H9 (cell line): ENCODE measurements around the gene PCARE. TPM values are rescaled to one million over a fixed set of nuclear protein-coding genes. Genes with fewer than 3 reads are reported as not detected.

ENCODE experiments used
- DNase-seq: peaks from one replicate; pipeline ENCODE4 v3.0.0-alpha.2; 2017
- H2AFZ ChIP-seq: one replicate; pipeline ENCODE4 v1.6.1; 2013; ENCODE audit warnings: mild to moderate bottlenecking, low read length, control low read depth, moderate library complexity
- H2AK5ac ChIP-seq: 2 replicates; pipeline ENCODE4 v1.6.1; 2013; ENCODE audit warnings: low read length, control low read depth, mixed read lengths; ENCODE audit not compliant: insufficient read length
- H2BK120ac ChIP-seq: one replicate; pipeline ENCODE4 v1.6.1; 2013; ENCODE audit warnings: low read depth, mild to moderate bottlenecking, low read length, control low read depth, inconsistent platforms; ENCODE audit not compliant: poor library complexity, severe bottlenecking
- H2BK12ac ChIP-seq: 2 replicates; pipeline ENCODE4 v1.6.1; 2013; ENCODE audit warnings: low read length, control low read depth, mixed read lengths, low read depth; ENCODE audit not compliant: insufficient read length
- H2BK15ac ChIP-seq: 2 replicates; pipeline ENCODE4 v1.6.1; 2013; ENCODE audit warnings: low read depth, low read length, control low read depth
- H2BK20ac ChIP-seq: one replicate; pipeline ENCODE4 v1.6.1; 2013; ENCODE audit warnings: low read depth, mild to moderate bottlenecking, low read length, control low read depth, inconsistent platforms; ENCODE audit not compliant: poor library complexity, severe bottlenecking
- H2BK5ac ChIP-seq: 2 replicates; pipeline ENCODE4 v1.6.1; 2013; ENCODE audit warnings: low read length, control low read depth, mixed read lengths; ENCODE audit not compliant: insufficient read length
- H3K14ac ChIP-seq: 2 replicates; pipeline ENCODE4 v1.6.1; 2013; ENCODE audit warnings: low read length, control low read depth; ENCODE audit not compliant: insufficient read depth
- H3K18ac ChIP-seq: 2 replicates; pipeline ENCODE4 v1.6.1; 2013; ENCODE audit warnings: low read depth, mild to moderate bottlenecking, mixed read lengths, low read length, control low read depth; ENCODE audit not compliant: insufficient read length
- H3K23ac ChIP-seq: 2 replicates; pipeline ENCODE4 v1.6.1; 2013; ENCODE audit warnings: low read length, control low read depth, mixed read lengths, low read depth; ENCODE audit not compliant: insufficient read length
- H3K23me2 ChIP-seq: 2 replicates; pipeline ENCODE4 v1.6.1; 2013; ENCODE audit warnings: low read depth, mild to moderate bottlenecking, mixed read lengths, low read length, control low read depth; ENCODE audit not compliant: insufficient read length, poor library complexity, severe bottlenecking
- H3K27ac ChIP-seq: 2 replicates; pipeline ENCODE4 v1.5.1; 2013; ENCODE audit warnings: low read length, control low read depth, mixed read lengths, low read depth; ENCODE audit not compliant: insufficient read length
- H3K27me3 ChIP-seq: 2 replicates; pipeline ENCODE4 v1.6.1; 2013; ENCODE audit warnings: low read length, control low read depth, inconsistent platforms; ENCODE audit not compliant: insufficient read depth
- H3K4ac ChIP-seq: 2 replicates; pipeline ENCODE4 v1.6.1; 2013; ENCODE audit warnings: low read depth, mild to moderate bottlenecking, control low read depth, inconsistent platforms, low read length, moderate library complexity
- H3K4me1 ChIP-seq: 2 replicates; pipeline ENCODE4 v1.6.1; 2013; ENCODE audit warnings: low read length, control low read depth, inconsistent platforms; ENCODE audit not compliant: insufficient read depth
- H3K4me2 ChIP-seq: 2 replicates; pipeline ENCODE4 v1.6.1; 2013; ENCODE audit warnings: low read length, control low read depth, mixed read lengths; ENCODE audit not compliant: insufficient read length, insufficient read depth
- H3K56ac ChIP-seq: 2 replicates; pipeline ENCODE4 v1.6.1; 2013; ENCODE audit warnings: low read depth, mild to moderate bottlenecking, mixed read lengths, low read length, control low read depth; ENCODE audit not compliant: insufficient read length
- H3K79me1 ChIP-seq: 2 replicates; pipeline ENCODE4 v1.6.1; 2013; ENCODE audit warnings: low read depth, mild to moderate bottlenecking, moderate library complexity, low read length, control low read depth, inconsistent platforms; ENCODE audit not compliant: insufficient read depth, poor library complexity, severe bottlenecking
- H3K79me2 ChIP-seq: 2 replicates; pipeline ENCODE4 v1.6.1; 2013; ENCODE audit warnings: low read length, control low read depth, inconsistent platforms; ENCODE audit not compliant: insufficient read depth
- H3K9ac ChIP-seq: 2 replicates; pipeline ENCODE4 v1.6.1; 2013; ENCODE audit warnings: low read length, control low read depth, mixed read lengths; ENCODE audit not compliant: insufficient read length; ENCODE audit errors: extremely low read depth
- H3K9me3 ChIP-seq: one replicate; pipeline ENCODE4 v1.6.1; 2013; ENCODE audit warnings: low read depth, low read length, inconsistent platforms; ENCODE audit not compliant: control insufficient read depth
- H3T11ph ChIP-seq: one replicate; pipeline ENCODE4 v1.6.1; 2013; ENCODE audit warnings: mild to moderate bottlenecking, low read length, control low read depth, inconsistent platforms
- H4K20me1 ChIP-seq: one replicate; pipeline ENCODE4 v1.6.1; 2013; ENCODE audit not compliant: control insufficient read depth, insufficient read length, insufficient read depth
- H4K5ac ChIP-seq: 2 replicates; pipeline ENCODE4 v1.6.1; 2013; ENCODE audit warnings: low read depth, mild to moderate bottlenecking, mixed read lengths, low read length, control low read depth; ENCODE audit not compliant: insufficient read length
- H4K8ac ChIP-seq: replicated peaks from 2 replicates; pipeline ENCODE4 v1.6.1; 2013; ENCODE audit warnings: low read length, control low read depth, mixed read lengths, low read depth; ENCODE audit not compliant: insufficient read length
- H4K91ac ChIP-seq: 2 replicates; pipeline ENCODE4 v1.6.1; 2013; ENCODE audit warnings: low read depth, mild to moderate bottlenecking, moderate library complexity, mixed read lengths, low read length, control low read depth; ENCODE audit not compliant: insufficient read length
- H3K27ac Mint-ChIP-seq, 3 experiments: 2 replicates in 2 of 3; 3 replicates in 1 of 3; pipeline ENCODE4 v1.8.0; 2020 to 2021; ENCODE audit warnings: mixed read lengths in 3 of 3, mild to moderate bottlenecking in 1 of 3, moderate library complexity in 1 of 3
- H3K27me3 Mint-ChIP-seq: 2 replicates; pipeline ENCODE4 v1.8.0; 2021; ENCODE audit warnings: low read depth, mild to moderate bottlenecking, moderate library complexity, mixed read lengths
- H3K36me3 Mint-ChIP-seq, 3 experiments: 2 replicates in 2 of 3; 3 replicates in 1 of 3; pipeline ENCODE4 v1.8.0; 2020 to 2021; ENCODE audit warnings: low read depth in 3 of 3, mixed read lengths in 3 of 3; ENCODE audit not compliant: insufficient read depth in 1 of 3
- H3K4me1 Mint-ChIP-seq, 2 experiments: 2 replicates each; pipeline ENCODE4 v1.8.0; 2020; ENCODE audit warnings: mixed read lengths in 2 of 2
- H3K4me3 Mint-ChIP-seq, 2 experiments: 2 replicates in 1 of 2; 3 replicates in 1 of 2; pipeline ENCODE4 v1.8.0; 2020 to 2021; ENCODE audit warnings: mild to moderate bottlenecking in 2 of 2, mixed read lengths in 2 of 2, moderate library complexity in 1 of 2
- H3K9me3 Mint-ChIP-seq, 2 experiments: 2 replicates in 1 of 2; 3 replicates in 1 of 2; pipeline ENCODE4 v1.8.0; 2020; ENCODE audit warnings: mild to moderate bottlenecking in 2 of 2, mixed read lengths in 2 of 2, moderate library complexity in 1 of 2
- WGBS: extraction: QIAGEN DNeasy Blood & Tissue Kit; methylation state at CpG from one replicate; pipeline ENCODE4 v1.1.7; 2013; ENCODE audit warnings: missing lambda C conversion rate, low lambda C conversion rate, mixed read lengths; ENCODE audit not compliant: insufficient read length; ENCODE audit errors: extremely low coverage; 5-methylcytosine and 5-hydroxymethylcytosine counted together
- total RNA-seq: library from RNA; stranded (reverse); gene quantifications from 2 replicates; pipeline ENCODE4 v1.2.1, GENCODE V29; 2021
- TF ChIP-seq, protein P1 (sequence below): fragments of 200-600 bp; sonication (generic); conservative IDR thresholded peaks from 3 replicates; pipeline ENCODE4 v1.8.0; 2021; ENCODE audit warnings: antibody characterized with exemption, mild to moderate bottlenecking

The PCARE gene
- total RNA-seq, 1 experiment from 2014 or later, result not detected

DNA sequence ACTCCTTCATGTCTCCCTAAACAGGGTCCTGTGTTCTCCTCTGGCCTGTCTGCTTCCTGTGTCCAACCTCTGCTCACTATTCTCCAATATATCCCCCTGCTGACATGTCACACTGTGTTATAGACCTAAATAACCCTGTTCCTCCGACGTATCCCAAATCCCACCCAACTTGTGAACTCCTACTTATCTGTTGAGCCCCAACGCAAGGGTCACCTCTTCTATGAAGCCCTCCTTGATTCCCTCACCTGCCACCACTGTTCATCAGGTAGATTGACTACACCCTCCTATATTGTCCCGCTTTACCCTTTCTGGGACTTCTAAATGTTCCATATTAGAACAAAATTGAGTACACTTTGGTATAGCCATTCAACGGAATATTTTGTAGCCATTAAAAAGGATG lies 42.1 kb downstream of the PCARE start:
- Histone ChIP-seq H3K56ac (no peak overlapping the region), H3K4me1 (no peaks in the 10 kb centered on the region; the same call in 1 of the 2 replicates), H3K4me2 (no peak overlapping the region), H3K4ac (no peak overlapping the region), H3K14ac (no peak overlapping the region), H2AFZ (no peak overlapping the region), H3K79me2 (no peaks in the 10 kb centered on the region), H4K8ac (no peak overlapping the region), H3K27ac (no peak overlapping the region), H2BK12ac (no peak overlapping the region), H4K5ac (no peak overlapping the region), H3K79me1 (no peaks in the 10 kb centered on the region), H3K18ac (no peak overlapping the region), H2BK20ac (no peak overlapping the region), H3K9ac (no peak overlapping the region), H3K23me2 (no peaks in the 10 kb centered on the region), H2BK15ac (no peak overlapping the region), H2BK5ac (no peak overlapping the region), H2BK120ac (no peak overlapping the region), H4K20me1 (no peaks in the 10 kb centered on the region), H3K9me3 (no peaks in the 10 kb centered on the region), H3K27me3 (no peaks in the 10 kb centered on the region), H3T11ph (no peak overlapping the region), H4K91ac (no peak overlapping the region), H2AK5ac (no peak overlapping the region), H3K23ac (no peak overlapping the region)
- DNase-seq, result no peak
- H3K4me3 Mint-ChIP-seq, result no peak overlapping the region
- TF ChIP-seq, protein P1, sequence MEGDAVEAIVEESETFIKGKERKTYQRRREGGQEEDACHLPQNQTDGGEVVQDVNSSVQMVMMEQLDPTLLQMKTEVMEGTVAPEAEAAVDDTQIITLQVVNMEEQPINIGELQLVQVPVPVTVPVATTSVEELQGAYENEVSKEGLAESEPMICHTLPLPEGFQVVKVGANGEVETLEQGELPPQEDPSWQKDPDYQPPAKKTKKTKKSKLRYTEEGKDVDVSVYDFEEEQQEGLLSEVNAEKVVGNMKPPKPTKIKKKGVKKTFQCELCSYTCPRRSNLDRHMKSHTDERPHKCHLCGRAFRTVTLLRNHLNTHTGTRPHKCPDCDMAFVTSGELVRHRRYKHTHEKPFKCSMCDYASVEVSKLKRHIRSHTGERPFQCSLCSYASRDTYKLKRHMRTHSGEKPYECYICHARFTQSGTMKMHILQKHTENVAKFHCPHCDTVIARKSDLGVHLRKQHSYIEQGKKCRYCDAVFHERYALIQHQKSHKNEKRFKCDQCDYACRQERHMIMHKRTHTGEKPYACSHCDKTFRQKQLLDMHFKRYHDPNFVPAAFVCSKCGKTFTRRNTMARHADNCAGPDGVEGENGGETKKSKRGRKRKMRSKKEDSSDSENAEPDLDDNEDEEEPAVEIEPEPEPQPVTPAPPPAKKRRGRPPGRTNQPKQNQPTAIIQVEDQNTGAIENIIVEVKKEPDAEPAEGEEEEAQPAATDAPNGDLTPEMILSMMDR, result no peak
- no CpG with 5 or more reads among the region's 5 CpGs for WGBS
- no peaks in the 10 kb centered on the region; a peak in 3 of 7 replicates for H3K36me3 Mint-ChIP-seq
- peaks cover 9 to 17% of the 10 kb centered on the region in 2 experiments for H3K4me1 Mint-ChIP-seq
- no peaks in the 10 kb centered on the region; a peak in 2 of 5 replicates for H3K9me3 Mint-ChIP-seq
- H3K27me3 Mint-ChIP-seq, result no peaks in the 10 kb centered on the region; the same call in 1 of the 2 replicates
- no peak overlapping the region for H3K27ac Mint-ChIP-seq
